AG09319 (cell line): ENCODE data around the gene BMPER.

Experiments used
- DNase-seq: peaks from one replicate; pipeline ENCODE4 v3.0.0-alpha.2; 2010; ENCODE audit warnings: low read depth; ENCODE audit errors: extremely low read depth
- TF ChIP-seq, protein P1 (sequence below): IDR thresholded peaks from 2 replicates; pipeline ENCODE4 v1.5.1; 2011; ENCODE audit warnings: low read depth, mild to moderate bottlenecking, inconsistent platforms, low read length, moderate library complexity

Gene BMPER

GRCh38 chr7:34096777-34097176 is 191.4 kb downstream of the BMPER start:
- DNase-seq: no peak
- TF ChIP-seq, protein P1, sequence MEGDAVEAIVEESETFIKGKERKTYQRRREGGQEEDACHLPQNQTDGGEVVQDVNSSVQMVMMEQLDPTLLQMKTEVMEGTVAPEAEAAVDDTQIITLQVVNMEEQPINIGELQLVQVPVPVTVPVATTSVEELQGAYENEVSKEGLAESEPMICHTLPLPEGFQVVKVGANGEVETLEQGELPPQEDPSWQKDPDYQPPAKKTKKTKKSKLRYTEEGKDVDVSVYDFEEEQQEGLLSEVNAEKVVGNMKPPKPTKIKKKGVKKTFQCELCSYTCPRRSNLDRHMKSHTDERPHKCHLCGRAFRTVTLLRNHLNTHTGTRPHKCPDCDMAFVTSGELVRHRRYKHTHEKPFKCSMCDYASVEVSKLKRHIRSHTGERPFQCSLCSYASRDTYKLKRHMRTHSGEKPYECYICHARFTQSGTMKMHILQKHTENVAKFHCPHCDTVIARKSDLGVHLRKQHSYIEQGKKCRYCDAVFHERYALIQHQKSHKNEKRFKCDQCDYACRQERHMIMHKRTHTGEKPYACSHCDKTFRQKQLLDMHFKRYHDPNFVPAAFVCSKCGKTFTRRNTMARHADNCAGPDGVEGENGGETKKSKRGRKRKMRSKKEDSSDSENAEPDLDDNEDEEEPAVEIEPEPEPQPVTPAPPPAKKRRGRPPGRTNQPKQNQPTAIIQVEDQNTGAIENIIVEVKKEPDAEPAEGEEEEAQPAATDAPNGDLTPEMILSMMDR: no peak

DNA sequence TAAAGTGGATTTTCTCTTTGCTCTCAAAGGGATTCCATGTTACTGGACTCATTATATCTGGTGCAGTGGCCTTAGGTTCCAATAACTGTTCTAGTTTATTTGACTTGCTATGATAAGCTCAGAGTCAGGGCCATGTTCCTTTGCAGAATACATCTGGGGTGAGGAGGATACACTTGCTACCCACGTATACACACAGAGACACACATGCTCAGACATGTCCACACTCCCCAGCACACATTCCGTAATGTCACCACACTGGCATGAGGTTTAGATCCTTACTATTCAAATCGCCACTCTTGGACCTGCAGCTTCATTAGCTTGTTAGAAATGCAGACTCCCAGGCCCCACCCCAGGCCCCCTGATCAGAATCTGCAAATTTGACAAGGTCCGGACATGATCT is 195.3 kb downstream of the BMPER start:
- DNase-seq: no peak
- TF ChIP-seq, protein P1: no peak

DNA sequence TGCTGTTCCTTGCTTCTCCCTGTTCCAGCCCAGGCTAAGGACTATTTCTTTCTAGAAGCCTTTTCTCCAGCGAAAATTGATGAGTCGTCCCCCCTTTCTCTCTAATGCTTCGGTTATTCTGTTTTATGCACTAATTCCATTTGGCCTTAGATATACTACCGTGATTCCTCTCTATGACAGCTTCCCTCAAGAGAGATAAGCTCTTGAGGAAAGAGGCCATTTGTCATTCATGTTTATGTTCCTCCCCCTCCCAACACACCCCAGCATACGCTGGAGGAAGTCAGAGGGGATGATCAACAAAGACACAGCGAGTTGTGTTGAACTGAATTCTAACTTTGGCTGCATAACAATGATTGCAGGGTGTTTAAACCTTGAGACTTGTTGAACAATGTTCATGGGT is 198.8 kb downstream of the BMPER start:
- TF ChIP-seq, protein P1: no peak
- DNase-seq: no peak

- no peak for DNase-seq
- TF ChIP-seq, protein P1: no peak
These were observed 199.7 kb downstream of the BMPER start for GRCh38 chr7:34104992-34105391.

DNA sequence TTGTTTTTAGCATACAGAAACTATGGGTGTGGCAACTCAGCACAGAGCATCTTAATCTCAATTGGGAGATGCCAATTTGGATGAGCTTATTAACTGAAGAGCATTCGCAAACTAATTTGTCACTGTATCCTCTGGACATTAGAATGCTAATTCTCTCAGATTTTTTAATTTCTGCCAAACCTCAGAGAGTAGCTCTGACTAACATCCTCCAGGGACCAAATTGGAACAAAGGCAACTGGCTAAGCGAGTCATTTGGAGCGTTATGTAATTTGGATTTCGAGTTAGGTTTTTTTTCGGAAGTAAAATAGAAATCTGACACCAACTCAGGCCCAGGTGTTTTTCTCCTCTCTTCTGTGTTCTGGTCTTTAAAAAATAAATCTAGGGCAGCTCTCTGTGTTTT is 201.9 kb downstream of the BMPER start:
- TF ChIP-seq, protein P1: no peak
- no peak for DNase-seq

DNA sequence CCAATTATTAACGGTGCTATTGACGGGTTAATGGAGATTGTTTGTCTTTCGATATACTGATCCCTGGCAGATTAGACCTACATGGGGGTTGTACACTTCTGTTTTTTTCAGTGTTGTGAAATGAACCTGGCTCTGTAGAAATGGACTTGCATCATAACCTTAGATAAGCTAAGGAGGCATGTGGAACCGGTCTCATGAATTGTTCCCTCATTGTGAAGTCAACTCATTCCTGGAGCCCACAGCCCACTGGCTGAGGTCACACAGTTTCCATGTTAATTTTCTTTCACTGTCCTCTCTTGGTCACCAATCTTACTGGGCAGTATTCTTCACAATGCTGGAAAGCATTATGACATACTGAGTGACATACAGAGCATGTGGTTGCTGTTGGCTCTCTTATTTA is 202.8 kb downstream of the BMPER start:
- TF ChIP-seq, protein P1: no peak
- no peak for DNase-seq

GRCh38 chr7:34109936-34110780 is 204.8 kb downstream of the BMPER start:
- TF ChIP-seq, protein P1: no peak
- no peak for DNase-seq
